ENCODE results near the gene SLC4A3.

SLC4A3 gene, protein sequence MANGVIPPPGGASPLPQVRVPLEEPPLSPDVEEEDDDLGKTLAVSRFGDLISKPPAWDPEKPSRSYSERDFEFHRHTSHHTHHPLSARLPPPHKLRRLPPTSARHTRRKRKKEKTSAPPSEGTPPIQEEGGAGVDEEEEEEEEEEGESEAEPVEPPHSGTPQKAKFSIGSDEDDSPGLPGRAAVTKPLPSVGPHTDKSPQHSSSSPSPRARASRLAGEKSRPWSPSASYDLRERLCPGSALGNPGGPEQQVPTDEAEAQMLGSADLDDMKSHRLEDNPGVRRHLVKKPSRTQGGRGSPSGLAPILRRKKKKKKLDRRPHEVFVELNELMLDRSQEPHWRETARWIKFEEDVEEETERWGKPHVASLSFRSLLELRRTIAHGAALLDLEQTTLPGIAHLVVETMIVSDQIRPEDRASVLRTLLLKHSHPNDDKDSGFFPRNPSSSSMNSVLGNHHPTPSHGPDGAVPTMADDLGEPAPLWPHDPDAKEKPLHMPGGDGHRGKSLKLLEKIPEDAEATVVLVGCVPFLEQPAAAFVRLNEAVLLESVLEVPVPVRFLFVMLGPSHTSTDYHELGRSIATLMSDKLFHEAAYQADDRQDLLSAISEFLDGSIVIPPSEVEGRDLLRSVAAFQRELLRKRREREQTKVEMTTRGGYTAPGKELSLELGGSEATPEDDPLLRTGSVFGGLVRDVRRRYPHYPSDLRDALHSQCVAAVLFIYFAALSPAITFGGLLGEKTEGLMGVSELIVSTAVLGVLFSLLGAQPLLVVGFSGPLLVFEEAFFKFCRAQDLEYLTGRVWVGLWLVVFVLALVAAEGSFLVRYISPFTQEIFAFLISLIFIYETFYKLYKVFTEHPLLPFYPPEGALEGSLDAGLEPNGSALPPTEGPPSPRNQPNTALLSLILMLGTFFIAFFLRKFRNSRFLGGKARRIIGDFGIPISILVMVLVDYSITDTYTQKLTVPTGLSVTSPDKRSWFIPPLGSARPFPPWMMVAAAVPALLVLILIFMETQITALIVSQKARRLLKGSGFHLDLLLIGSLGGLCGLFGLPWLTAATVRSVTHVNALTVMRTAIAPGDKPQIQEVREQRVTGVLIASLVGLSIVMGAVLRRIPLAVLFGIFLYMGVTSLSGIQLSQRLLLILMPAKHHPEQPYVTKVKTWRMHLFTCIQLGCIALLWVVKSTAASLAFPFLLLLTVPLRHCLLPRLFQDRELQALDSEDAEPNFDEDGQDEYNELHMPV

GRCh38 chr2:219627103-219628100 is at the start of gene SLC4A3:
TSS of gene SLC4A3 (plus strand) at chr2:219627630. CDS start at chr2:219627993, 363 bp downstream.
- DNase-seq, result no peak

- DNase-seq, result no peak
Observed at GRCh38 chr2:219578811-219579613, 48.4 kb upstream of the SLC4A3 start.

DNA sequence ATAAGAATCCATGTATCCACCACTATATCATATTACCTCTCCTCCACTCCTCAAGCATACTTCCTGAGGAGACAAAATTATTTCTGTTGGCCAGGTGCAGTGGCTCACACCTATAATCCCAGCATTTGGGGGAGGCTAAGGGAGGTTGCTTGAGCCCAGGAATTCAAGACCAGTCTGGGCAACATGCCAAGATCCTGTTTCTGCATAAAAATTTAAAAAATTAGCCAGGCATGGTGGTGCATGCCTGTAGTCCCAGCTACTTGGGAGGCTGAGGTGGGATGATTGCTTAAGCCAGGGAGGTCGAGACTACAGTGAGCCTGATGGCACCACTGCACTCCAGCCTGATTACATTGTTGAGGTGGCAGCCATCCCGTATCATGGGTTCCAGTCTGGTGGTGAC is 46.1 kb upstream of the SLC4A3 start:
- DNase-seq, result no peak

DNA sequence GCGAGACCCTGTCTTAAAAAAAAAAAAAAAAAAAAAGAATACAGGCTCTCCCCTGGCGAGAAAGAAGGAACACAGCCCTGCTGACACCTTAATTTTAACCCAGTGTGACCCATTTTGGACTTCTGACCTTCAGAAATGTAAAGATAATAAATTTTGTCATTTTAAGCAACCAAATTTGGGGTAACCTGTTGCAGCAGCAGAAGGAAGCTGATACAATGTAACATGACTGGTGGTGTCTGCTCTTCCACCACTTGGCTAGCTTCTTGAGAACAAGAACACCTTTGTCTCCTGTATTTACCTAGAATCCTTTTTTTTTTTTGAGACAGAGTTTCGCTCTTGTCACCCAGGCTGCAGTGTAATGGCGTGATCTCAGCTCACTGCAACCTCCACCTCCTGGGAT is 36.3 kb upstream of the SLC4A3 start:
- DNase-seq, result no peak

GRCh38 chr2:219592736-219593135 is 34.7 kb upstream of the SLC4A3 start:
- DNase-seq, result no peak

- no peak for DNase-seq
Observed at GRCh38 chr2:219593154-219593553, 34.3 kb upstream of the SLC4A3 start.

GRCh38 chr2:219595256-219595655 is 32.2 kb upstream of the SLC4A3 start:
- DNase-seq, result no peak

DNA sequence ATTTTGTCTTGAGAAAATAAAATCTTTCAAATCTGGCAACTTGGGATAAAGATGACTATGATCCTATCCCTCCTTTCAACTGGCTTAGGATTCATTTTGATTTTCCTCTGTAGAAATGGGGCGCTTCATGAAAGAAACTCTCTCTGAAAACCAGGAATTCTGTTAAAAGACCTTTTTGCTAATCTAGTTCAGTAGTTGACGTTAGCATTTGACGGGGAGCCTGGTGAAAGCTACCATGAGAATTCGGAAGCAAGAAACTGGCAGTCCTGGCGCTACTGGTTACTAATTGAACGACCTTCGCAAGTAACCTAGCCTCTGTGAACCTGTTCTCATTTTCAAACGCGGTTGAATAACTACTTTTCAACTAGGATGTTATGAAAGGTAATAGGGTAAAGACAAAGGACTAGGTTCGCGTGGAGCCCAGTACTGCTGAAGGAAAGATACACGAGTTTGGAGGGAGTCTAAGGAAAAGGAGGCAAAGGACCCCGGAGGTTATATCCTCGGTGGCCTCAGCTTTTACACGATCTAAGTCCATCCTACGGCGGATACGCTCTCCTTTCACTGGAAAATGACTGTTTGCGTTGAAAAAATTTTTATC is 30.4 kb upstream of the SLC4A3 start:
- no peak for DNase-seq

DNA sequence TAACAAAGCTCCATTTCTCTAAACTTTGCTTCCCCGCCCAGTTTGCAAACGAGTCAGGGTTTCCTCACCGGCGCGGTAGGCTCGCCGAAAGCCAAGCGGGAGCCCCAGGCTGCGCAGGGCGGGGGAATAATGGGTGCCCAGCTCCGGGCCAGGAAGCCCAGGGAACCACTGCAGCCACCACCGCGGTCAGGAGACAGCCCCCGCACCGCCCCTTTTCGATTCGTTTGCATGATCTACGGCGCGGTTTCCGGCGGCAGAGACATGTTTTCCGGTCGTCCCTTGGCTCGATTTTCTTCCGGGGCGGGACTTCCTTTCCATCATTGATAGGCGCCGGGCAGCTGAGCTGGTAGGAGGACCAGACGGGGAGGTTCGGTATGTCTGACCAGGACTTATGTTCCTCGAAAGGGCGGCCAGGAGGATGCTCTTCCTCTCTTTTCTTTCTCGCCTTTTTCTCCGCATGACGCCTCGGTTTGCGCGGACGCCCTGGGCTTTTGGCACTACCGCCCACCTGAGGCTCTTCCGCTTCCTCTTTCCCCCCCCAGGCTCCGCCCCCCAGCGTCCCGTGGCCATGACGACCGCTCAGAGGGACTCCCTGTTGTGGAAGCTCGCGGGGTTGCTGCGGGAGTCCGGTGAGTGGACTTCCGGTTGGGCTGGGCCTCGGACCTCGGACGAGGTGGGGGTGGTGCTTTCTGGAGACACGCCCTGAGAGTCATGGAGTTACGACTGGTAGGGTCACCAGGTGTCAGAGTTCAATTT is 29.7 kb upstream of the SLC4A3 start, which contains the start of gene STK11IP:
Gene STK11IP (plus strand): TSS at position 306 of the 756 bp plus-strand sequence. CDS start 263 bp downstream, at position 569.
- peak; percentile 77 for DNase-seq

DNA sequence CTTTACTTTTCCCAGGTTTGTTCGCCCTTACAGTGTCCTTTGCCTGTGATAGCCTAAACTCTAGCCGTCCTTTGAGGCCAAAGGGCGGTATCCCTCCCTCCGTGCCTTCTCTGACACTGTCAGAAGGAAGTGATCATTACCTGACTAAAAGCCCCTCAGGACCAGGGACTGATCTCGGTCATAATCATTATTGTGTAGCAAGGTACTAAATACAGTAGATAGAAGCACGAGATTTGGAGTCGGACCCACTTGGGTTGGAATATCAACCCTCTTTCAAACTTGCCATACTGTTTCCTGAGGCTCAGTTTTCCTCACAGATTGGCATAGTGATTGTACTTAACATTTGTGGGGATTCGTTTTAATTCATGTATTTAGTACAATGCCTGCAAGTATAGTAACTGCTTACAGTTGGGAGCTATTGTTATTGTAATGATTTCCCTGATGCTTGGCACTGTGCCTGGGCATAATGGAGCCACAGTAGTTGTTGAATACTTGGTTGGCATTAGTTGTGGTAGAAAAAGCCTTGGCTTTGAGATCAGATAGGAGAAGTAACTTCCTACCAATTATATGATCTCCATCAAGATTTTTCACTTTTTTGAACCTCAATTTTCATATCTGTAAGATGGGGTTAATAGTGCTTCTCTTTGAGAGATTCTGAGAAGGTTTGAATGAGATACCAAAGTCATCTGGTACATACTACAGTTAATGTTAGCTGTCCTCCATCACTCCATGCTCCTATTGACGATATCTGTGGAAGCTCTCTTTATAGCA is 28.9 kb upstream of the SLC4A3 start:
- no peak for DNase-seq

GRCh38 chr2:219603771-219604170 is 23.7 kb upstream of the SLC4A3 start:
- DNase-seq, result no peak

- DNase-seq, result no peak
Observed at GRCh38 chr2:219605607-219605954, 21.8 kb upstream of the SLC4A3 start.

GRCh38 chr2:219607931-219608330 is 19.5 kb upstream of the SLC4A3 start:
- no peak for DNase-seq

- no peak for DNase-seq
Observed at GRCh38 chr2:219608399-219608964, 18.9 kb upstream of the SLC4A3 start.

DNA sequence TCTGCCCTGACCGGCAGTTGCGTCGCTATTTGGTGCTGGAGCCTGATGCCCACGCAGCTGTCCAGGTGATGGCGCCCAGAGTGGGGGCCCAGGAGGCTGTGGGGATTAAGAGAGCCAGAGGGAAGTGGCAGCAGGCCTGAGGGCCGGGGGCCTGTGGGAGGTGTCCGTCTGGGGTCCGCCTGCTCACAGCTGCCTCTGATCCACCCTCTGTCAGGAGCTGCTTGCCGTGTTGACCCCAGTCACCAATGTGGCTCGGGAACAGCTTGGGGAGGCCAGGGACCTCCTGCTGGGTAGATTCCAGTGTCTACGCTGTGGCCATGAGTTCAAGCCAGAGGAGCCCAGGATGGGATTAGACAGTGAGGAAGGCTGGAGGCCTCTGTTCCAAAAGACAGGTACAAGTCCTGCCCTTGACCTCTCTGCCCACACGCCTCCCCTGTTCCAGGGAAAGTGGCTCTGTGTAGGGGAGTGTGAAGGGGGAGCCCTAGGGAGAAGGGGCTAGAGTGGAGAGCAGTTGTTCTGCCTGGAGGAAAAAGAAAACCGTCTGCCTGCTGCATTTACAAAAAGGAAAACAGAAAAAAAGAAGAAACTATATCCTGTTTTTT is 18.2 kb upstream of the SLC4A3 start:
- DNase-seq, result no peak

DNA sequence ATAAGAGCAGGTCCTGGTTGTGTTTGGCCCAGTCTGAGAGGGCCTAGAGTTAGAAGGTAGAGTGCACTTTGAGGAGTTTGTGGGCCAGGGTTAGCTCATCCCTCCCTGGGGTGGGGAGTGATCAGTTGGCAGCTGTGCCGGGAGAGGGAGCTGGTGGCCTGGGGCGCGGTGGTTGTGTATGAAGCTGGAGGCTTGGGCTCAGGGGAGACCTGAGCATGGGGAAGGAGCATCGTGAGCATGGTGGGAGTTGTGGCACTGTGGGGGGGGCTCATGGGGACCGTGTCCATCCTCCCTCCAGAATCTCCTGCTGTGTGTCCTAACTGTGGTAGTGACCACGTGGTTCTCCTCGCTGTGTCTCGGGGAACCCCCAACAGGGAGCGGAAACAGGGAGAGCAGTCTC is 16.1 kb upstream of the SLC4A3 start:
- no peak for DNase-seq

- DNase-seq, result no peak
Observed at GRCh38 chr2:219611866-219612576, 15.4 kb upstream of the SLC4A3 start.

Data from activated CD4-positive, alpha-beta T cell treated with anti-CD3 and anti-CD28 coated beads for 1 hour (primary cell).